Gastroesophageal sphincter (tissue), 3 donors: Measurements from ENCODE around the gene CHCT1.
"Not testable (repeated sequence)": the region's sequence is repeated elsewhere in the genome, so short reads cannot be mapped to it uniquely, and the experiment has no call there.

Experiments used
- EP300 ChIP-seq: sonication (generic); formaldehyde crosslinking; IDR thresholded peaks from one replicate; pipeline ENCODE4 v1.6.1; 2017; ENCODE audit warnings: antibody characterized with exemption, mild to moderate bottlenecking
- POLR2A ChIP-seq, 2 donors: fragments of 450-650 bp; IDR thresholded peaks; one replicate each; pipeline ENCODE4 v1.6.1; 2017; ENCODE audit warnings: antibody characterized with exemption in 2 of 2, mild to moderate bottlenecking in 2 of 2, moderate library complexity in 1 of 2
- POLR2AphosphoS5 ChIP-seq: sonication (generic); formaldehyde crosslinking; IDR thresholded peaks from one replicate; pipeline ENCODE4 v1.6.1; 2017; ENCODE audit warnings: antibody characterized with exemption
- TF ChIP-seq, protein P1 (sequence below), 4 experiments: fragments of 200-600 bp in 2 of 4; fragments of 450-650 bp in 2 of 4; sonication (generic) in 1 of 4; IDR thresholded peaks; one replicate each; pipeline ENCODE4 v1.5.1; 2017 to 2019; ENCODE audit warnings: antibody characterized with exemption in 4 of 4, mild to moderate bottlenecking in 2 of 4, moderate library complexity in 2 of 4

DNA sequence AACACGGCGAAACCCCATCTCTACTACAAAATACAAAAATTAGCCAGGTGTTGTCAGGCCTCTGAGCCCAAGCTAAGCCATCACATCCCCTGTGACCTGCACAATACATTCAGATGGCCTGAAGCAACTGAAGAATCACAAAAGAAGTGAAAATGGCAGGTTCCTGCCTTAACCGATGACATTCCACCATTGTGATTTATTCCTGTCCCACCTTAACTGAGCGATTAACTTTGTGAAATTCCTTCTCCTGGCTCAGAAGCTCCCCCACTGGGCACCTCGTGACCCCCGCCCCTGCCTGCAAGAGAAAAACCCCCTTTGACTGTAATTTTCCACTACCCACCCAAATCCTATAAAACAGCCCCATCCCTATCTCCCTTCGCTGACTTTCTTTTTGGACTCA, 37.4 kb upstream of the CHCT1 start:
- not testable (repeated sequence) for TF ChIP-seq POLR2A (IDR thresholded peaks at IDR 0.05); EP300; POLR2AphosphoS5
- TF ChIP-seq, protein P1, sequence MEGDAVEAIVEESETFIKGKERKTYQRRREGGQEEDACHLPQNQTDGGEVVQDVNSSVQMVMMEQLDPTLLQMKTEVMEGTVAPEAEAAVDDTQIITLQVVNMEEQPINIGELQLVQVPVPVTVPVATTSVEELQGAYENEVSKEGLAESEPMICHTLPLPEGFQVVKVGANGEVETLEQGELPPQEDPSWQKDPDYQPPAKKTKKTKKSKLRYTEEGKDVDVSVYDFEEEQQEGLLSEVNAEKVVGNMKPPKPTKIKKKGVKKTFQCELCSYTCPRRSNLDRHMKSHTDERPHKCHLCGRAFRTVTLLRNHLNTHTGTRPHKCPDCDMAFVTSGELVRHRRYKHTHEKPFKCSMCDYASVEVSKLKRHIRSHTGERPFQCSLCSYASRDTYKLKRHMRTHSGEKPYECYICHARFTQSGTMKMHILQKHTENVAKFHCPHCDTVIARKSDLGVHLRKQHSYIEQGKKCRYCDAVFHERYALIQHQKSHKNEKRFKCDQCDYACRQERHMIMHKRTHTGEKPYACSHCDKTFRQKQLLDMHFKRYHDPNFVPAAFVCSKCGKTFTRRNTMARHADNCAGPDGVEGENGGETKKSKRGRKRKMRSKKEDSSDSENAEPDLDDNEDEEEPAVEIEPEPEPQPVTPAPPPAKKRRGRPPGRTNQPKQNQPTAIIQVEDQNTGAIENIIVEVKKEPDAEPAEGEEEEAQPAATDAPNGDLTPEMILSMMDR (IDR thresholded peaks at IDR 0.05), result not testable (repeated sequence)
